Parathyroid adenoma (tissue), 2 donors: ENCODE data around the gene PPM1L.

ENCODE experiments used
- H2AFZ ChIP-seq: fragments of 300-600 bp; sonication (generic); one replicate; pipeline ENCODE4 v1.7.0; 2017; ENCODE audit warnings: antibody characterized with exemption, mild to moderate bottlenecking
- H3K27ac ChIP-seq: fragments of 300-600 bp; sonication (generic); one replicate; pipeline ENCODE4 v1.7.0; 2017
- H3K27me3 ChIP-seq: fragments of 300-600 bp; sonication (generic); one replicate; pipeline ENCODE4 v1.7.0; 2017; ENCODE audit warnings: low read length; ENCODE audit not compliant: control insufficient read depth, insufficient read depth
- H3K36me3 ChIP-seq: fragments of 300-600 bp; sonication (generic); one replicate; pipeline ENCODE4 v1.7.0; 2017; ENCODE audit warnings: low read length; ENCODE audit not compliant: control insufficient read depth, insufficient read depth
- H3K4me1 ChIP-seq: fragments of 300-600 bp; sonication (generic); one replicate; pipeline ENCODE4 v1.7.0; 2017; ENCODE audit warnings: control low read depth
- H3K4me2 ChIP-seq: fragments of 300-600 bp; sonication (generic); one replicate; pipeline ENCODE4 v1.7.0; 2017; ENCODE audit warnings: low read length
- H3K4me3 ChIP-seq: fragments of 300-600 bp; sonication (generic); one replicate; pipeline ENCODE4 v1.7.0; 2017; ENCODE audit warnings: low read depth, low read length
- H3K79me2 ChIP-seq: fragments of 300-600 bp; sonication (generic); one replicate; pipeline ENCODE4 v1.7.0; 2017; ENCODE audit warnings: control low read depth
- H3K9ac ChIP-seq: fragments of 300-600 bp; sonication (generic); one replicate; pipeline ENCODE4 v1.7.0; 2017; ENCODE audit warnings: mild to moderate bottlenecking
- H3K9me3 ChIP-seq: fragments of 300-600 bp; sonication (generic); one replicate; pipeline ENCODE4 v1.7.0; 2017; ENCODE audit warnings: low read length; ENCODE audit not compliant: control insufficient read depth
- CTCF ChIP-seq: fragments of 300-600 bp; sonication (generic); IDR thresholded peaks from one replicate; pipeline ENCODE4 v1.7.0; 2017; ENCODE audit warnings: antibody characterized with exemption, mild to moderate bottlenecking
- donor health status: primary hyperparathyroidism.

The PPM1L gene

GRCh38 chr3:160960568-160960967 is 204.5 kb downstream of the PPM1L start:
- TF ChIP-seq CTCF, result no peak

GRCh38 chr3:160963949-160964348 is 207.9 kb downstream of the PPM1L start:
- H3K4me1 ChIP-seq, result no peaks in the 10 kb centered on the region
- TF ChIP-seq CTCF, result no peak
- no peaks in the 10 kb centered on the region for H3K36me3 ChIP-seq

More at GRCh38 chr3:160960568-160960967, 204.5 kb downstream of the PPM1L start:
- Histone ChIP-seq H3K4me2 (no peak overlapping the region), H3K9ac (no peak overlapping the region), H3K79me2 (peaks cover 18% of the 10 kb centered on the region), H3K4me3 (no peak overlapping the region), H3K9me3 (no peaks in the 10 kb centered on the region), H3K4me1 (no peaks in the 10 kb centered on the region), H3K36me3 (no peaks in the 10 kb centered on the region), H3K27me3 (no peaks in the 10 kb centered on the region), H2AFZ (no peak overlapping the region), H3K27ac (no peak overlapping the region)

GRCh38 chr3:160968761-160969160 is 212.7 kb downstream of the PPM1L start:
- Histone ChIP-seq H3K79me2 (peaks cover 9% of the 10 kb centered on the region), H2AFZ (no peak overlapping the region), H3K36me3 (no peaks in the 10 kb centered on the region), H3K27me3 (no peaks in the 10 kb centered on the region), H3K4me2 (no peak overlapping the region), H3K9ac (no peak overlapping the region), H3K4me3 (no peak overlapping the region), H3K9me3 (no peaks in the 10 kb centered on the region), H3K27ac (no peak overlapping the region), H3K4me1 (no peaks in the 10 kb centered on the region)
- no peak for TF ChIP-seq CTCF

More at GRCh38 chr3:160963949-160964348, 207.9 kb downstream of the PPM1L start:
- Histone ChIP-seq H3K4me2 (no peak overlapping the region), H2AFZ (no peak overlapping the region), H3K9me3 (no peaks in the 10 kb centered on the region), H3K79me2 (peaks cover 11% of the 10 kb centered on the region), H3K27ac (no peak overlapping the region), H3K4me3 (no peak overlapping the region), H3K27me3 (no peaks in the 10 kb centered on the region), H3K9ac (no peak overlapping the region)

GRCh38 chr3:160973067-160973809 is 217.2 kb downstream of the PPM1L start:
- no peak overlapping the region for H3K9ac ChIP-seq
- H3K4me1 ChIP-seq, result no peaks in the 10 kb centered on the region
- no peaks in the 10 kb centered on the region for H3K9me3 ChIP-seq
- no peak overlapping the region for H3K4me3 ChIP-seq
- no peak overlapping the region for H3K4me2 ChIP-seq
- H3K79me2 ChIP-seq, result peaks cover 5% of the 10 kb centered on the region
- no peaks in the 10 kb centered on the region for H3K36me3 ChIP-seq
- TF ChIP-seq CTCF, result no peak
- H3K27ac ChIP-seq, result no peak overlapping the region
- H3K27me3 ChIP-seq, result no peaks in the 10 kb centered on the region
- no peak overlapping the region for H2AFZ ChIP-seq

- Histone ChIP-seq H3K4me3 (no peak overlapping the region), H3K27me3 (no peaks in the 10 kb centered on the region), H2AFZ (no peak overlapping the region), H3K9me3 (no peaks in the 10 kb centered on the region), H3K36me3 (no peaks in the 10 kb centered on the region), H3K9ac (no peak overlapping the region), H3K4me2 (no peak overlapping the region), H3K4me1 (no peaks in the 10 kb centered on the region), H3K27ac (no peak overlapping the region), H3K79me2 (peaks cover 11% of the 10 kb centered on the region)
- TF ChIP-seq CTCF, result no peak
These were observed 221.7 kb downstream of the PPM1L start for GRCh38 chr3:160977773-160978172.
